Transverse colon (tissue), 4 donors: Measurements from ENCODE around the gene RIMS1.

Source experiments
- CTCF ChIP-seq, 5 experiments: fragments of 200-600 bp in 3 of 5; fragments of 450-650 bp in 2 of 5; sonication (generic) in 3 of 5; IDR thresholded peaks; 1 replicate in 2 of 5; 2 replicates in 3 of 5; pipeline ENCODE4 v1.5.1; 2016 to 2017; ENCODE audit warnings: antibody characterized with exemption in 5 of 5, inconsistent platforms in 3 of 5, mild to moderate bottlenecking in 2 of 5, moderate library complexity in 1 of 5
- EP300 ChIP-seq: sonication (generic); formaldehyde crosslinking; IDR thresholded peaks from one replicate; pipeline ENCODE4 v1.6.1; 2017; ENCODE audit warnings: antibody characterized with exemption, low read depth
- POLR2A ChIP-seq: fragments of 450-650 bp; IDR thresholded peaks from one replicate; pipeline ENCODE4 v1.6.1; 2016; ENCODE audit warnings: antibody characterized with exemption, mild to moderate bottlenecking, moderate library complexity
- POLR2AphosphoS5 ChIP-seq, 3 donors: sonication (generic); formaldehyde crosslinking; IDR thresholded peaks; one replicate each; pipeline ENCODE4 v1.6.1; 2016; ENCODE audit warnings: antibody characterized with exemption in 3 of 3

- TF ChIP-seq POLR2A (no peak), CTCF (IDR thresholded peaks at IDR 0.05) (no peak), POLR2AphosphoS5 (IDR thresholded peaks at IDR 0.05) (no peak), EP300 (no peak)
Observed at GRCh38 chr6:71933881-71934280, 47.5 kb downstream of the RIMS1 start.
